GM21723 (cell line): ENCODE measurements around the gene NIPAL3.

Experiments
- ATAC-seq: cut with Tn5 transposase; IDR thresholded peaks from one replicate; pipeline ENCODE4 v1.9.1; 2021; ENCODE audit warnings: mild to moderate bottlenecking, moderate library complexity; ENCODE audit not compliant: unreplicated experiment

Gene NIPAL3

GRCh38 chr1:24390924-24391782, 24.4 kb upstream of the NIPAL3 start:
- peak; percentile 44 for ATAC-seq

- ATAC-seq, result peak; percentile 75
These were observed 23.6 kb upstream of the NIPAL3 start for GRCh38 chr1:24391882-24392603.

DNA sequence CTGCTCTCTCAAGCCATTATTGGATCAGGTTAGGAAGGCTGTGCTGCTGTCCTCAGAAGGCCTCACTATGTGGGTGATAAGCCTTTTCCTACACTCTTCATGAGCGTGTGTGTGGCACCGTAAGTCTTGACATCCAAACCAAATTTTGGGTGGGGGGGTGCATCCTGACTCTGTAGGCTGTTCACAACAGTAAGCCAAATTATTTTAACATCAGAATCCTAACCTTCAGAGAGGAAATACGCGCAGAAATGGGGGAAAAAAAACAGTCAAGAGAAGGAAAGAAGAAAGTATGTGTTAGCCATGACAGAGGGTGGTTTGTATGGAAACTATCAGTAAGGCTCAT, 23.0 kb upstream of the NIPAL3 start:
- ATAC-seq, result no peak

- ATAC-seq, result no peak
These were observed 22.5 kb upstream of the NIPAL3 start for GRCh38 chr1:24392982-24393650.

- no peak for ATAC-seq
These were observed 21.7 kb upstream of the NIPAL3 start for GRCh38 chr1:24393892-24394291.

DNA sequence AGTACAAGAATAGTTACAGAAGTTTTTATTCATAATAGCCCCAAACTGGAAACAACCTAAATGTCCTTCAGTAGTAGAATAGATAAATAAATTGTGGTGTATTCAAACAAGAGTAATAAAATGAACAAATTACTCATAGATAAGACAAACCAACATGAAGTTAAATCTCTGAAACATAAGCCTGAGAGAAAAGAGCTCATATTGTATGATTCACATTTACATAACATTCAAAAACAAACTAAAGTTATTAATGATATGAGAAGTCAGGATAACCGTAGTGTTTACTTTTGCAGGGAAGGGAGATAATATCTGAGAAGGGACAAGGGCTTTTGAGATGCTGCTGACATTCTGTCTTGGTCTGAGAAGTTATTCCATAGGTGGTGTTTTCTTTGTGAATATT, 15.5 kb upstream of the NIPAL3 start:
- ATAC-seq, result no peak

DNA sequence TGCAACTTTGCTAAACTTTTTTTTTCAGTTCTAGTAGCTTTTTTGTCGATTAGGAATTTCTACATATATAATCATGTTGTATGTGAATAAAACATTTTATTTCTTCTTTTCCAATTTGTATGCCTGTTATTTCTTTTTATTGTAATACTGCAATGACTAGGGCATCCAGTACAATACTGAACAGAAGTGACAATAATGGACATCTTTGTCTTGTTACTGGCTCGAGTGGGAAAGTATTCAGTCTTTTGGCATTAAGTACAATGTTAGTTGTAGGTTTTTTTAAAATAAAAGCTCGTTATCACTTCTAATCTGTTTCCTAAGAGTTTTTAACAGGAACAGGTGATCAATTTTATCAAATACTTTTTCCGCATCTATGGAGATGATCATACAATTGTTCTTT, 11.8 kb upstream of the NIPAL3 start:
- no peak for ATAC-seq

DNA sequence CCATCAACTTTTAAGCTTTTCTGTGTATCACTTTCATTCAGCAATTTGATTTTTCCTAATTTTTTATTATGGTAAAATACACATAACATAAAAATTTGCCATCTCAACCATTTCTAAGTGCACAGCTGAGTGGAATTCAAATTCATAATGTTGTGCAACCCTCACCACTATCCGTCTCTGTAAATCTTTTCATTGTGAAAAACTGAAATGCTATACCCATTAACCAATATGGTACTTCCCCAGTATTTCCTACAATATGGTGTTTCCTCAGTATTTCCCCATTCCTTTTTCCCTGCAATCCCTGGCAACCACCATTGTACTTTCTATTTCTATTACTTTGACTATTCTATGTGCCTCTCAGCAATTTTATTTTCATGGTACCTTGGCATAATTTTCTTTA, 8.8 kb upstream of the NIPAL3 start:
- no peak for ATAC-seq

DNA sequence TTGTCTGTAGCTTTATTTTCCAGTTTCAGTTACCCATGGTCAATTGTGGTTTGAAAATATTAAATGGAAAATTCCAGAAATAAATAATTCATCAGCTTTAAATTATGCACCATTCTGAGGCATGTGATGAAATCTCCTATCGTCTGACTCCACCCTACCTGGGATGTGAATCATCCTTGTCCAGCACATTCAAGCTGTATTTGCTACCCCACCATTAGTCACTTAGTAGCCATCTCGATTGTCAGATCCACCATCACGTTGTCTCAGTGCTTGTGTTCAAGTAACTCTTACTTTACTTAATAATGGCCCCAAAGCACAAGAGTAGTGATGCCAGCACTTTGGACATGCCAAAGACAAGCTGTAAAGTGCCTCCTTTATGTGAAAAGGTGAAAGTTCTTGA, 6.1 kb upstream of the NIPAL3 start:
- ATAC-seq, result no peak

DNA sequence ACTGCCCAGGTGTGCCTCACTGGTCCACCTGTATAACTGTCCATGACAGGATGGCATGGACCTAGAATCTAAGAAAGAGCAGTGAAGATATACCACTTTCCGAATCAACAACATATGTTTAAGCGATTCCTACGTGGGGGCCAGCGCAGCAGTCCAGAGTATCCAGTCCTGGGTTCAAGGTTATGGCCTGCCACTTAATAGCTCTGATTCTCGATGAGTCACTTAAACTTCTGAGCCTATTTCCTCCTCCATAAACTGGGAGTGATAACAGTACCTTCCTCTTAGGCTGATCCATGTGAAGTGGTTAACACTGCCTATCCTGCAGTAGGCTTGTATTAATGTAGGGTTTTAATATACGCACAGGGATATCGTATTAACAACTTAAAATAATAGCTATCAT, 4.9 kb upstream of the NIPAL3 start:
- no peak for ATAC-seq

DNA sequence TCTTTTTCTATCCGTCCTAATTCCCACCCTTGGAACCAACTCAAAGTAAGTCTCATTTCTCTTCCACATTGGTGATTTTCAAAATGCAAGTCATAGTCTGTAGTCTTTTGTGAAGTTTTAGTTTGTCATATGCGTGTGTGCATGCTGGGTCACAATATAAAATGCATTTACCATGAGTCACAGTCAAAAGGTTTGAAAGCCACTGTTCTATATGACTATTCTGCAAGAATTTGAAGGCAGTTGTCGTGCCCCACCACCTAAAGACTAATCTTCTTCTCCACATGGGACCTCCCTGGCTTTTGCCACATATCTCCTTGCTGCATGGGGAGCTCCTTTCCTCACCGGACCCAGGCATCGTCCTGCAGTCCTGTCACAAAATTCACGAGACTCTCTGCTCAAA, 3.6 kb upstream of the NIPAL3 start:
- ATAC-seq, result no peak

DNA sequence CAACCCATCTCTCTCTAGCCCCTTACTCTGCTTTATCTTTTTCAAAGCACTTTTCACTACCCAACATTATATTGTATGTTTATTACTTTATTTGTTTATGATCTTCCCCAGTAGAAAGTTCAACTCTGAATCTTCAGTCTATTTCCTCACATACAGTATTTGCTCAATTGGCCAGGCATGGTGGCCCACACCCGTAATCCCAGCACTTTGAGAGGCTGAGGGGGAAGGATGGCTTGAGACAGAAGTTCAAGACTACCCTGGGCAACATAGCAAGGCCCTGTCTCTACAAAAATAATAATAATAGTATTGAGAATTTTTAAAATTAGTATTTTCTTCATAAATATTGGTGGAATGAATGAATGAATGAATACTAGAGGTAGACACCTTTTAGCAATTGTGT, 3.2 kb upstream of the NIPAL3 start:
- ATAC-seq, result no peak

DNA sequence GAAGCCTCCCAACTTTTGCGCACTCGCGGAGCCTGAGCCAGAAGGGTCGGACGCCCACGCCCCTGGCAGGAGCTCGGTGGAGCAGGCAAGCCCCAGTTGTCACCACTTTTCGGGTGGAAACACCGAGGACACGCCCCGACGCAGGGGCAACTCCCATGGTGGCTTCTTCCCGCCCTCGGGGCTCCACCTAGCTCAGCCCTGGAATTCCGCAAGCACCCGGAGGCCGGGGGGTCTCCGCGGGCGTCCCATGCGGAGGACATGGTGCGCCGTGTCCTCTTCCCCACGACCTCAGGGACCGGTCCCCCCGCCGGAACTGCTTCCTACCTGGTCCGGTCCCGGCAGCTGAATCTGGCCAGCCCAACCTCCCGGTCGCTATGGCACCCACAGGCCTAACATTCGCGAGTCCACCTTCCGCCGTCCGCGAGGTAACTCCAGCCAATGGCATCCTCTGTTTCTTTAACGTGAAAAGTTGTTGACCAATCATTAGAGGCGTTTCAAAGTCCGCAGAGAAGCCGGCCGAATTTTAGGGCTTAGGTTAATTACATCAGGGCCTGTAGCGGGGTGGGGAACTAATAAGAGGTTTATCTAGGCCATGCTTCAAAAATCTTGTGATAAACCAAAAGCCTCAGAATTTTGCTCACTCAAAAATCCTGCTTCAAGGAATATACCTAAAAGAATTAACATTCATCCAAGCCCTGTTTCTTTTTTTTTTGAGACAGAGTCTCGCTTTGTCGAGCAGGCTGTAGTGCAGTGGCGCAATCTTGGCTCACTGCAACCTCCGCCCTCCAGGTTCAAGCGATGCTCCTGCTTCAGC, 2.0 kb upstream of the NIPAL3 start, which contains the start of gene STPG1:
STPG1 (minus strand) TSS at position 433 of the 814 bp plus-strand sequence. CDS start 12,394 bp downstream, outside the sequence.
- ATAC-seq, result no peak

GRCh38 chr1:24414775-24415333, 748 bp upstream of the NIPAL3 start:
- ATAC-seq, result no peak

GRCh38 chr1:24415910-24416665, 486 bp downstream of the NIPAL3 start:
- ATAC-seq, result peak; percentile 25

- ATAC-seq, result no peak
These were observed 1.2 kb downstream of the NIPAL3 start for GRCh38 chr1:24416666-24417391.

DNA sequence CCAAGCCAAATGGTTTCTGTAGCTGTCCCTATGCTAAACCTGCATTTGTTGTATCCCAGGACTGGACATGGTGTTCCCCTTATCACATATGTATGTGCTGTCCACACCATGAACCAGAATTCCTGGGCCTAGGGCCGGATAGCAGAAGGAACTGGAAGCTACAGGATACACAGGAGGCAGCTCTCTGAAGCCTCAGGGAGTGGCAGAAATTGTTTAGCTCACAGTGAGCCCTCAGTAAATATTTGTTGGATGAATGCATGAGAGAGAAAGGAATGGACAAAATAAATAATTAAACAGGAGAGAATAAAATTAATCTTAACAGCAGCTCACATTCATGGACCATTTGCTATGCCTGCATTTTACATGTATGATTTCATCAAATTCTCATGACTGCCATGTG, 2.1 kb downstream of the NIPAL3 start:
- ATAC-seq, result no peak

DNA sequence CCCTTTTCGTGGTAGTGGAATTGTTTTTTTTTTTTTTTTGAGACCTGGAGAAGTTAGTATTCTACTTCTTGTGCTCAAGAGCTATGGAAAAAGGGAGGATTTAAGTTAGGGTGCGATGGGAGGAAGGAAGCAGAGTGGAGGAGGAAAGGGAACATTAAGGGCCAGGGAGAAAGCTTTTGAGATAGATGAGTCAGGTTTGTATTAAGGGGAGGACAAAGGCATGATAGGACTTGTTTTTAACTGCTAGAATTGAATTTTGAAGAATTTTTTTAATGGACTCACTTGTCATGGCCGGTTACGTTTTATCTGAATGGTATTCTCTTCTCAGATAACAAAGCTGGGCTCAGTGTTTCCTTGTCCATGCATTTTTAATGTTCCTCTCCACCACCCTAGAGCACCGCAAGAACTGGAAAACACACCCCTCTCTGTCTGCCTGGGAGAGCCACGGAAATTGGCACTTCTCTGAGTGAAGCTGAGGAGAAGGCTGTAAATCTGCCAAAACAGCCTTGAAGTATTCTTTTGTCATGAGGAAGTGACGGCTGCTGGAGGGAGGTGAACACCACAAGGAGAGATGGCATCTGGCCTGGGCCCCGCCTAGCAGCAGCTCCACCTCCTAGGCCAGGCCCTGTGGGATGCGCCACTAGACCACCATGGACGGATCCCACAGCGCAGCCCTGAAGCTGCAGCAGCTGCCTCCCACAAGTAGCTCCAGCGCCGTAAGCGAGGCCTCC, 3.5 kb downstream of the NIPAL3 start:
- ATAC-seq, result no peak

- no peak for ATAC-seq
These were observed 4.9 kb downstream of the NIPAL3 start for GRCh38 chr1:24420547-24420946.
